Heart left ventricle (tissue), 13 donors: Measurements from ENCODE around the gene KIF18A.
"Not testable (repeated sequence)": the region's sequence is repeated elsewhere in the genome, so short reads cannot be mapped to it uniquely, and the experiment has no call there.

Experiments used
- CTCF ChIP-seq, 12 donors: fragments of 200-600 bp; sonication (generic) in 4 of 12; IDR thresholded peaks; one replicate each; pipeline versions ENCODE4 v1.5.0 to v1.8.0; 2018 to 2022; ENCODE audit warnings: antibody characterized with exemption in 12 of 12, mild to moderate bottlenecking in 5 of 12
- POLR2A ChIP-seq, 2 donors: fragments of 450-650 bp; IDR thresholded peaks; one replicate each; pipeline ENCODE4 v1.6.1; 2017; ENCODE audit warnings: antibody characterized with exemption in 2 of 2, mild to moderate bottlenecking in 2 of 2, moderate library complexity in 2 of 2
- donor health status: ischemic (EF 13 %, LVEDD 7.1; RV severe dilation, severe dysfunction).
- donor health status: DM: no; HTN: yes; CAD: no.
- donor health status: DM: no; HTN: no; CAD: no.
- donor health status: ischemic (EF 25% LVEDD 6.9; RV normal size, moderate dysfunction).
- donor health status: ischemic (EF 25% LVEDD 5.7; RV mildly dilated, moderate dysfunction).
- donor health status: ischemic (EF 35%, LVEDD 5.7; RV mildly dilated, moderate dysfunction).
- donor health status: nonischemic (EF 11% LVEDD 7.7; RV severe dilation, severe dysfunction).
- donor health status: DM: yes; HTN: yes; CAD: no.
- donor health status: PGD.
- donor health status: ischemic (EF 29% LVEDD 5.4; RV normal size, mild dysfunction).
- donor health status: nonischemic (EF 23%, LVEDD 6.1; RV moderate dilation, normal function).

- not testable (repeated sequence) for TF ChIP-seq POLR2A, CTCF (IDR thresholded peaks at IDR 0.05)
Observed at GRCh38 chr11:28087693-28088092, 20.3 kb downstream of the KIF18A start.
